Effector memory CD4-positive, alpha-beta T cell (primary cell): ENCODE results near the gene CYP2D6.
"Not testable (repeated sequence)": the region's sequence is repeated elsewhere in the genome, so short reads cannot be mapped to it uniquely, and the experiment has no call there.

ENCODE experiments used
- DNase-seq, 3 donors: peaks; one replicate each; pipeline ENCODE4 v3.0.0-alpha.2; 2020
- H3K27ac ChIP-seq: 2 replicates; pipeline ENCODE4 v1.7.0; 2013; ENCODE audit warnings: mild to moderate bottlenecking, low read length, moderate library complexity; ENCODE audit not compliant: insufficient read depth, poor library complexity, severe bottlenecking
- H3K27me3 ChIP-seq: replicated peaks from 2 replicates; pipeline ENCODE4 v1.7.0; 2013; ENCODE audit warnings: mild to moderate bottlenecking, low read length; ENCODE audit not compliant: insufficient read depth, control insufficient read depth, poor library complexity, severe bottlenecking
- H3K36me3 ChIP-seq: 2 replicates; pipeline ENCODE4 v1.7.0; 2013; ENCODE audit warnings: mild to moderate bottlenecking, low read length, moderate library complexity; ENCODE audit not compliant: control insufficient read depth, insufficient read depth
- H3K4me1 ChIP-seq: 2 replicates; pipeline ENCODE4 v1.7.0; 2013; ENCODE audit warnings: low read length, mild to moderate bottlenecking; ENCODE audit not compliant: control insufficient read depth, insufficient read depth, poor library complexity, severe bottlenecking
- H3K4me3 ChIP-seq: 2 replicates; pipeline ENCODE4 v1.7.0; 2013; ENCODE audit warnings: low read length, low read depth, mild to moderate bottlenecking; ENCODE audit not compliant: insufficient read depth, poor library complexity, severe bottlenecking
- H3K9me3 ChIP-seq: 2 replicates; pipeline ENCODE4 v1.7.0; 2013; ENCODE audit warnings: mild to moderate bottlenecking, low read length, moderate library complexity; ENCODE audit not compliant: control insufficient read depth

The CYP2D6 gene

GRCh38 chr22:42158456-42159132, 28.0 kb upstream of the CYP2D6 start:
- H3K36me3 ChIP-seq, result peaks cover 25% of the 10 kb centered on the region
- no peaks in the 10 kb centered on the region for H3K9me3 ChIP-seq
- DNase-seq, result no peak
- no peak overlapping the region for H3K27ac ChIP-seq
- no peaks in the 10 kb centered on the region for H3K4me1 ChIP-seq
- no peak overlapping the region for H3K4me3 ChIP-seq
- no peaks in the 10 kb centered on the region for H3K27me3 ChIP-seq

GRCh38 chr22:42156598-42156997, 26.0 kb upstream of the CYP2D6 start:
- no peak overlapping the region for H3K27ac ChIP-seq
- DNase-seq, result no peak
- H3K27me3 ChIP-seq, result no peaks in the 10 kb centered on the region
- no peaks in the 10 kb centered on the region for H3K9me3 ChIP-seq
- H3K4me1 ChIP-seq, result no peaks in the 10 kb centered on the region
- no peak overlapping the region for H3K4me3 ChIP-seq
- H3K36me3 ChIP-seq, result peaks cover 18% of the 10 kb centered on the region

GRCh38 chr22:42156121-42156520, 25.5 kb upstream of the CYP2D6 start:
- H3K27ac ChIP-seq, result no peak overlapping the region
- H3K4me3 ChIP-seq, result no peak overlapping the region
- H3K27me3 ChIP-seq, result no peaks in the 10 kb centered on the region
- peaks cover 15% of the 10 kb centered on the region for H3K36me3 ChIP-seq
- H3K9me3 ChIP-seq, result no peaks in the 10 kb centered on the region
- no peaks in the 10 kb centered on the region for H3K4me1 ChIP-seq
- no peak for DNase-seq

GRCh38 chr22:42155053-42155543, 24.5 kb upstream of the CYP2D6 start:
- Histone ChIP-seq H3K9me3 (no peaks in the 10 kb centered on the region), H3K4me3 (no peak overlapping the region), H3K36me3 (peaks cover 15% of the 10 kb centered on the region), H3K27me3 (no peaks in the 10 kb centered on the region), H3K4me1 (no peaks in the 10 kb centered on the region), H3K27ac (no peak overlapping the region)
- DNase-seq, result no peak

GRCh38 chr22:42154293-42155052, 23.9 kb upstream of the CYP2D6 start:
- Histone ChIP-seq H3K27me3 (no peaks in the 10 kb centered on the region), H3K27ac (no peak overlapping the region), H3K4me3 (no peak overlapping the region), H3K4me1 (no peaks in the 10 kb centered on the region), H3K9me3 (no peaks in the 10 kb centered on the region), H3K36me3 (peaks cover 15% of the 10 kb centered on the region)
- no peak for DNase-seq

- Histone ChIP-seq H3K36me3 (peaks cover 9% of the 10 kb centered on the region), H3K4me1 (no peaks in the 10 kb centered on the region), H3K27ac (no peak overlapping the region), H3K27me3 (no peaks in the 10 kb centered on the region), H3K4me3 (no peak overlapping the region), H3K9me3 (no peaks in the 10 kb centered on the region)
- no peak for DNase-seq
These were observed 22.2 kb upstream of the CYP2D6 start for GRCh38 chr22:42152661-42153270.

- Histone ChIP-seq H3K9me3 (no peaks in the 10 kb centered on the region), H3K4me3 (no peak overlapping the region), H3K27ac (no peak overlapping the region), H3K4me1 (no peaks in the 10 kb centered on the region), H3K27me3 (no peaks in the 10 kb centered on the region), H3K36me3 (peaks cover 7% of the 10 kb centered on the region)
- DNase-seq, result no peak
These were observed 21.5 kb upstream of the CYP2D6 start for GRCh38 chr22:42151924-42152635.

- Histone ChIP-seq H3K4me1 (no peaks in the 10 kb centered on the region), H3K27ac (no peak overlapping the region), H3K27me3 (no peaks in the 10 kb centered on the region), H3K4me3 (no peak overlapping the region), H3K9me3 (no peaks in the 10 kb centered on the region), H3K36me3 (peaks cover 7% of the 10 kb centered on the region)
- DNase-seq, result no peak
These were observed 20.3 kb upstream of the CYP2D6 start for GRCh38 chr22:42150727-42151590.

GRCh38 chr22:42149798-42150197, 19.2 kb upstream of the CYP2D6 start:
- H3K27me3 ChIP-seq, H3K27ac ChIP-seq, H3K36me3 ChIP-seq, H3K9me3 ChIP-seq, DNase-seq, H3K4me3 ChIP-seq, H3K4me1 ChIP-seq: not testable (repeated sequence)
